Activated naive CD4-positive, alpha-beta T cell treated with anti-CD3 and anti-CD28 coated beads, Interleukin-2, amount 50 U/mL, for 24 hours (primary cell): ENCODE measurements around the gene UNC119.

Experiments used
- H3K27ac Mint-ChIP-seq: one replicate; pipeline ENCODE4 v1.8.0; 2021; ENCODE audit warnings: mild to moderate bottlenecking, mixed read lengths
- H3K27me3 Mint-ChIP-seq: one replicate; pipeline ENCODE4 v1.8.0; 2021; ENCODE audit warnings: mixed read lengths
- H3K36me3 Mint-ChIP-seq: one replicate; pipeline ENCODE4 v1.8.0; 2021; ENCODE audit warnings: mixed read lengths
- H3K4me1 Mint-ChIP-seq: one replicate; pipeline ENCODE4 v1.8.0; 2021; ENCODE audit warnings: mixed read lengths
- H3K4me3 Mint-ChIP-seq: one replicate; pipeline ENCODE4 v1.8.0; 2021; ENCODE audit warnings: mild to moderate bottlenecking, mixed read lengths
- H3K9me3 Mint-ChIP-seq: one replicate; pipeline ENCODE4 v1.8.0; 2021; ENCODE audit warnings: mixed read lengths

The UNC119 gene

GRCh38 chr17:28536532-28537218 lies 15.7 kb downstream of the UNC119 start:
- no peaks in the 10 kb centered on the region for H3K36me3 Mint-ChIP-seq
- no peak overlapping the region for H3K27ac Mint-ChIP-seq
- no peak overlapping the region for H3K4me3 Mint-ChIP-seq
- no peaks in the 10 kb centered on the region for H3K9me3 Mint-ChIP-seq
- H3K4me1 Mint-ChIP-seq = no peaks in the 10 kb centered on the region
- no peaks in the 10 kb centered on the region for H3K27me3 Mint-ChIP-seq

- Mint-ChIP-seq H3K4me3 (no peak overlapping the region), H3K27me3 (no peaks in the 10 kb centered on the region), H3K4me1 (no peaks in the 10 kb centered on the region), H3K36me3 (no peaks in the 10 kb centered on the region), H3K27ac (no peak overlapping the region), H3K9me3 (no peaks in the 10 kb centered on the region)
Observed at GRCh38 chr17:28534740-28535375, 17.6 kb downstream of the UNC119 start.

DNA sequence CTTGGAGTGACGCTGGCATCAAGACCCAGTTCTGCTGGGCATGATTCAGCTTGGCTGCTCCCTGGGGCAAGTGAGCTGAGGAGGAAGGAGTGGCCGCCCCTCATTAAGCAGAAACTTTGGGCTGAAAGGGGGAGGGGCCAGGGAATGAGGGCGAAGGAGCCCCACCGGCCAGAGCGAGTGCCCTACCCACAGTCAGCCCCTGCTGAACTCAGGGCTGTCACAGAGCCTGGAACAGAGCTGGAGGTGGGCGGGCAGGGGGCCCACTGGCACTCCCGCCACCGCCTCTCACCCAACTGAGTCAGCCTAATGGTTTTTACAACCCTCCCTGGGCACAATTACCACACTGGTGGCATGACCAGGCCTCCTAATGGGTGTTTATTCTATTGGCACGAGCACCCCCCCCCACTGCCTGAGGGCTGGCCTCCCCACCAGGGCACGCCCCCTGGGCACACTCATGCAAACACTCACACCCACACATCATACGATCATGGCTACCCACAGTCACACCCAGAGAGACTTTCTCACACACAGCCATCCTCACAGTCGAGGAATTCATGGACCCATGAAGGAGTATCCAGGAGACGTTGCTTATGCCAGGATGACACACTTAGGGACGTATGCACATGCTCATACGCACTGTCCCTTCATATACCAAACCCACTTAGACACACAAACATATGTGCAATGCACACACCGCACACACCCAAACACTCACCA lies 19.2 kb downstream of the UNC119 start:
- Mint-ChIP-seq H3K36me3 (no peaks in the 10 kb centered on the region), H3K4me3 (no peak overlapping the region), H3K27ac (no peak overlapping the region), H3K4me1 (no peaks in the 10 kb centered on the region), H3K9me3 (no peaks in the 10 kb centered on the region), H3K27me3 (no peaks in the 10 kb centered on the region)

GRCh38 chr17:28532050-28532960 lies 20.1 kb downstream of the UNC119 start:
- Mint-ChIP-seq H3K36me3 (no peaks in the 10 kb centered on the region), H3K4me3 (no peak overlapping the region), H3K9me3 (no peaks in the 10 kb centered on the region), H3K27me3 (no peaks in the 10 kb centered on the region), H3K4me1 (no peaks in the 10 kb centered on the region), H3K27ac (no peak overlapping the region)

- H3K9me3 Mint-ChIP-seq = no peaks in the 10 kb centered on the region
- no peaks in the 10 kb centered on the region for H3K36me3 Mint-ChIP-seq
- no peak overlapping the region for H3K27ac Mint-ChIP-seq
- H3K4me3 Mint-ChIP-seq = no peak overlapping the region
- no peaks in the 10 kb centered on the region for H3K4me1 Mint-ChIP-seq
- no peaks in the 10 kb centered on the region for H3K27me3 Mint-ChIP-seq
Observed at GRCh38 chr17:28530926-28531325, 21.5 kb downstream of the UNC119 start.

GRCh38 chr17:28530250-28530649 lies 22.2 kb downstream of the UNC119 start:
- no peaks in the 10 kb centered on the region for H3K4me1 Mint-ChIP-seq
- no peaks in the 10 kb centered on the region for H3K9me3 Mint-ChIP-seq
- no peak overlapping the region for H3K27ac Mint-ChIP-seq
- no peaks in the 10 kb centered on the region for H3K36me3 Mint-ChIP-seq
- H3K27me3 Mint-ChIP-seq = no peaks in the 10 kb centered on the region
- H3K4me3 Mint-ChIP-seq = no peak overlapping the region

DNA sequence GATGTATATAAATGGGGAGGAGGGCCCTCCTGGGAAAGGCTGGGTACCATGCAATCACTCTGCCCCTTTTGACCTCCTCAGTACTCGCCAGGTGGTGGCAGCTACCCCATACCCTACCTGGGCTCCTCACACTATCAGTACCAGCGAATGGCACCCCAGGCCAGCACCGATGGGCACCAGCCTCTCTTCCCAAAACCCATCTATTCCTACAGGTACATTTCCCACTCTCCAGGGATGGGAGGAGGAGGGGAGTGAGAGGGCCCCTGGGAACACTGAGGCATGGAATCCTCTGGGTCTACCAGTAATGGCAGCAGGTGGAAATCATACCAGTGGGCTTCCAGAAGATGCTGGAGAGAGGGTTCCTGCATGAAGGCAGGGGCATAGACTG lies 23.4 kb downstream of the UNC119 start:
- no peaks in the 10 kb centered on the region for H3K4me1 Mint-ChIP-seq
- no peaks in the 10 kb centered on the region for H3K27me3 Mint-ChIP-seq
- H3K9me3 Mint-ChIP-seq = no peaks in the 10 kb centered on the region
- H3K4me3 Mint-ChIP-seq = no peak overlapping the region
- no peak overlapping the region for H3K27ac Mint-ChIP-seq
- no peaks in the 10 kb centered on the region for H3K36me3 Mint-ChIP-seq

GRCh38 chr17:28528327-28529012 lies 24.0 kb downstream of the UNC119 start:
- Mint-ChIP-seq H3K4me1 (no peaks in the 10 kb centered on the region), H3K27me3 (no peaks in the 10 kb centered on the region), H3K9me3 (no peaks in the 10 kb centered on the region), H3K27ac (no peak overlapping the region), H3K4me3 (no peak overlapping the region), H3K36me3 (no peaks in the 10 kb centered on the region)

- Mint-ChIP-seq H3K9me3 (no peaks in the 10 kb centered on the region), H3K27me3 (no peaks in the 10 kb centered on the region), H3K4me3 (no peak overlapping the region), H3K27ac (no peak overlapping the region), H3K4me1 (no peaks in the 10 kb centered on the region), H3K36me3 (no peaks in the 10 kb centered on the region)
Observed at GRCh38 chr17:28527859-28528258, 24.6 kb downstream of the UNC119 start.

GRCh38 chr17:28527181-28527681 lies 25.2 kb downstream of the UNC119 start:
- Mint-ChIP-seq H3K4me1 (no peaks in the 10 kb centered on the region), H3K36me3 (no peaks in the 10 kb centered on the region), H3K27ac (no peak overlapping the region), H3K27me3 (no peaks in the 10 kb centered on the region), H3K4me3 (no peak overlapping the region), H3K9me3 (no peaks in the 10 kb centered on the region)

- Mint-ChIP-seq H3K36me3 (no peaks in the 10 kb centered on the region), H3K4me1 (no peaks in the 10 kb centered on the region), H3K4me3 (no peak overlapping the region), H3K27ac (no peak overlapping the region), H3K9me3 (no peaks in the 10 kb centered on the region), H3K27me3 (no peaks in the 10 kb centered on the region)
Observed at GRCh38 chr17:28526381-28526780, 26.0 kb downstream of the UNC119 start.

GRCh38 chr17:28524476-28525424 lies 27.7 kb downstream of the UNC119 start:
- Mint-ChIP-seq H3K36me3 (no peaks in the 10 kb centered on the region), H3K27me3 (no peaks in the 10 kb centered on the region), H3K27ac (no peak overlapping the region), H3K4me3 (no peak overlapping the region), H3K9me3 (no peaks in the 10 kb centered on the region), H3K4me1 (no peaks in the 10 kb centered on the region)

DNA sequence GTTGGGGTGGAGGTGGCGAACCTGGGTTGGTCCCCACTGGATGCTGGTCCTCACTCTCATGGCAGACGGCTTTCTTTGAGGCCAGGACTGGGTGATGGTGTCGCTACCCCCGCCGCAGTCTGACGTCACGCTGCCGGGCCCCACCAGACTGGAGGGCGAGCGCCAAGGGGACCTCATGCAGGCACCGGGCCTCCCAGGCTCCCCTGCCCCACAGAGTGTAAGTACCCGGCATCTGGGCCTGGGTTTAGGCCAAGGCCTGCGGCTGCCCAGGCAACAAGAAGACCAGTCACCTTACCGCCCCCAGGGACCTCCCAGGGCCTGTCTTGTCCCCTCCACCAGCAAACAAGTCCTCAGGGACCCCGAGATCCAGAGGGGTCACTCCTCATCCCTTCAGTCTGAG lies 28.5 kb downstream of the UNC119 start:
- H3K27ac Mint-ChIP-seq = peak overlapping the region; percentile 55
- H3K4me3 Mint-ChIP-seq = no peak overlapping the region
- H3K4me1 Mint-ChIP-seq = no peaks in the 10 kb centered on the region
- peaks cover under 1% of the 10 kb centered on the region for H3K27me3 Mint-ChIP-seq
- no peaks in the 10 kb centered on the region for H3K36me3 Mint-ChIP-seq
- H3K9me3 Mint-ChIP-seq = no peaks in the 10 kb centered on the region

- Mint-ChIP-seq H3K9me3 (no peaks in the 10 kb centered on the region), H3K4me1 (no peaks in the 10 kb centered on the region), H3K27ac (no peak overlapping the region), H3K4me3 (no peak overlapping the region), H3K27me3 (peaks cover 1% of the 10 kb centered on the region), H3K36me3 (no peaks in the 10 kb centered on the region)
Observed at GRCh38 chr17:28523186-28523585, 29.2 kb downstream of the UNC119 start.
